ENCODE results near the gene CCDC13.

DNA sequence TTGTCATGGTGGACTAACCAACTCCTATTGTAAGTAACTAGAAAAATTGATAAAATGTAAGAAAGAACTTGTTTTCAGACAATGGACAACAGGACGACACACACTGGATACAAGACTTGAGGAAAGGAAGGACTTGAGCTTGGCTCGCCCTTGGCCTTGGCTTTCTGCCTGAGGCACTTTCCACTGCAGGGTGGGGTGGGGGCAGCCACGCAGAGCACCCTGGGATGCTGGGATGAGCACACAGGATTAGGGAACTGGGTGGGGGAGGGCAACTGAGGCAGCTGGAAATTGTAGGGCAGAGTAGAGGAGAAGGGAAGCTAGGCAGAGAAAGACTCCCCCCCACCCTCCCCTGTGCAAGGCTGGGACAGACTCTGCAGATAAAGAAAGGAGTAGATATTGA is 45.0 kb downstream of the CCDC13 start:
- no peak for TF ChIP-seq POLR2AphosphoS5 (IDR thresholded peaks at IDR 0.05; ENCODE audit: low read length)
- TF ChIP-seq NR2C2 (IDR thresholded peaks at IDR 0.05; ENCODE audit: borderline replicate concordance, control insufficient read depth, insufficient read length, low read depth), result no peak
- no peak for TF ChIP-seq SRF (IDR thresholded peaks at IDR 0.05; ENCODE audit: low read depth in 2 of 2, low read length in 2 of 2)
- no peak for TF ChIP-seq POLR2A (IDR thresholded peaks at IDR 0.05; ENCODE audit: low read depth, low read length)
- no peak for TF ChIP-seq BHLHE40 (IDR thresholded peaks at IDR 0.05; ENCODE audit: borderline replicate concordance in 1 of 2, low read depth in 2 of 2, low read length in 1 of 2)
- TF ChIP-seq SP1 (IDR thresholded peaks at IDR 0.05; ENCODE audit: low read depth, low read length), result no peak
- TF ChIP-seq, protein P1, sequence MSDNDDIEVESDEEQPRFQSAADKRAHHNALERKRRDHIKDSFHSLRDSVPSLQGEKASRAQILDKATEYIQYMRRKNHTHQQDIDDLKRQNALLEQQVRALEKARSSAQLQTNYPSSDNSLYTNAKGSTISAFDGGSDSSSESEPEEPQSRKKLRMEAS (IDR thresholded peaks at IDR 0.05; ENCODE audit: low read depth, low read length), result no peak

Measured in GM12878 (cell line).